CD4-positive, alpha-beta T cell treated with Interleukin-1 beta for 1 hour (primary cell): ENCODE results near the gene FOXG1.

ENCODE experiments used
- DNase-seq, 2 donors: peaks; one replicate each; pipeline ENCODE4 v3.0.0-alpha.2; 2020 to 2022

FOXG1 gene

DNA sequence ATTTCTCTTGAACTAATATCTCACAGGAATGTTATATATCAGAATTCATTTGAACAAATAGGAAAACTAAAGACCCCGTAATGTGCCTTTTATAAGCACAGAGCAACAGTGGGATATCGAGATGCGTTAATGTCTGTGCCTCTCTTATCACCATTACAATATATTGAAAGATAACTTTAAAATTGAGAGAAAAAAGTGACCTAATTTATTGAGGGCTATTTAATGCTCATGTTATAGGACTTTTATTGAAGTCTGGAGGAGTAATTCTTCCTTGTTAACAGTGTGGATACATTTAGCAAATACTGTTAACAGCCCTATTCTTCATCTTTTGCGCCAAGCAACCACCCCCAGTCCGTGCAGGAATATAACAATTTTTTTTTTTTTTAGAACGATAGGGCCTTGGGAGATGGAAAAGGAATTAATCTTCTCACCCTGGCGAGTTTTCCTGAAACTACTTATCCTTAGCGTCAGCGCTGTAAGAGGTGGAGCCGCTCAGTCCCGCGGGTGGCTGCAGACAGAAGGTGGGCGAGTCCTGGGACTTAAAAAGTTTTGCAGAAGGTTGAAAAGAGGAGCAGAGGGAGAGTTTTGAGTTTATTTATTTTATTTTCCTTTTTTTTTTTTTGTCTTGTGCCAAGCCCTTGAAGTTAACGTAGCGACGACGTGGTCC, 11.0 kb downstream of the FOXG1 start:
- no peak for DNase-seq

DNA sequence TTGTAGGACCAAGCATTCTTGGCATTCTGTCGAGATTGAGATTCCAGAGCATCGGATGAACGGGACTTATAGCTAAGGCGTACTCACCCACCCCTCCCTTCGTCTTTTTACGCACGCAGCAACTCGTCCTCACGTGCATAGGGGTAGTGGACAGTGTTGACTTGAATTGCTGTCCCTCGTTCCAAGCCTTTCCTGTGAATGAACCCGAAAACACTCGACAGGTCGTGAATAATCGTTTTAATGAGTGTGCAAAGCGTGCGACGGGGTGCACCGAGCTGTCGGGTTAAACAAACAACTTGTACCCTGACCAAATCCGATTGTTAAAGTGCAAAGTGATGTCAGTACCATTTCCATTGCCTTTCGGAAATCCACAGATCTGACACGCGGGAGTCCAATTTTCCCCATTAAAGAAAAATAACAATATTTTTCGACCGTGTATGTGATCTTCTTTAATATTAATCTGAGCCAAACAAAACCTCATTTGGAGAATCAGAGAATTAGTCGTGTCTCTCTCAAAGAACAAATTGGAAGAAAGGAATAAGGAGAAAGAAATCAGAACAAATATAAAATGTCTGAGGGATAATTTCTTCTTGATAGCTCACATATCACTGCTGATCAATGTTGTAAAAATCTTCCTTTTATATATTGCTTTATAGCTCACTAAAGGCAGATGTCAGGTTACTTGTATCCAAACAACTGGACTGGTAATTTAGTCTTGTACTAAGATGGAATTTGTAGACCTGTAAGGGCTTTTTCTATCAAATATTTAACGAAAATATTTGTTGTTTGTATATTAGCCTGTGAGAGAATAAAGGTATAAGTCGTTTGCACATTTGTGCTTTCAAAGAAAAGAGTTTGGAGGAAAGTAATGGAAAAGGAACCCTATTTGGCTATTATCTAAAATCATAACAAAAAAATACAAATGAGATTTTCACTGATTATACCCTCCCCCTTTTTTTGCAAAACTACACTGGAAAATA, 11.8 kb downstream of the FOXG1 start:
- no peak for DNase-seq

DNA sequence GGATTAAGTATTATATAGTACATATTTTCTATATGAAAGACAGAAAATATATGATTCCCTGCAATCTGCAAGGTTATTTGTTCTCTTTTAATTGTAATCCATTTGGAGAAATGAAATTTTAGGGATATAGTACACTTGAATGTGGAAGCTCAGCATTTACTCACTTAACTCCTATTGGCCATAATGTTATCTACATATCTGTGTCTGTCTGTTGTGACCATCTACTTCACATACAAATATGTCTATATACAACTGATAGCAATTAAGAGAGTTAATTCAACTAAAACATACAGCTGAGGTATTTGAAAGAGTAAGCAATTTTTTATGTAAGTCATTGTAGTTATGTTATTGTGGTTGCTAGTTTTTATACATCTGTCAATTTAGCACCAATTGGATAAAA, 12.9 kb downstream of the FOXG1 start:
- DNase-seq, result no peak

DNA sequence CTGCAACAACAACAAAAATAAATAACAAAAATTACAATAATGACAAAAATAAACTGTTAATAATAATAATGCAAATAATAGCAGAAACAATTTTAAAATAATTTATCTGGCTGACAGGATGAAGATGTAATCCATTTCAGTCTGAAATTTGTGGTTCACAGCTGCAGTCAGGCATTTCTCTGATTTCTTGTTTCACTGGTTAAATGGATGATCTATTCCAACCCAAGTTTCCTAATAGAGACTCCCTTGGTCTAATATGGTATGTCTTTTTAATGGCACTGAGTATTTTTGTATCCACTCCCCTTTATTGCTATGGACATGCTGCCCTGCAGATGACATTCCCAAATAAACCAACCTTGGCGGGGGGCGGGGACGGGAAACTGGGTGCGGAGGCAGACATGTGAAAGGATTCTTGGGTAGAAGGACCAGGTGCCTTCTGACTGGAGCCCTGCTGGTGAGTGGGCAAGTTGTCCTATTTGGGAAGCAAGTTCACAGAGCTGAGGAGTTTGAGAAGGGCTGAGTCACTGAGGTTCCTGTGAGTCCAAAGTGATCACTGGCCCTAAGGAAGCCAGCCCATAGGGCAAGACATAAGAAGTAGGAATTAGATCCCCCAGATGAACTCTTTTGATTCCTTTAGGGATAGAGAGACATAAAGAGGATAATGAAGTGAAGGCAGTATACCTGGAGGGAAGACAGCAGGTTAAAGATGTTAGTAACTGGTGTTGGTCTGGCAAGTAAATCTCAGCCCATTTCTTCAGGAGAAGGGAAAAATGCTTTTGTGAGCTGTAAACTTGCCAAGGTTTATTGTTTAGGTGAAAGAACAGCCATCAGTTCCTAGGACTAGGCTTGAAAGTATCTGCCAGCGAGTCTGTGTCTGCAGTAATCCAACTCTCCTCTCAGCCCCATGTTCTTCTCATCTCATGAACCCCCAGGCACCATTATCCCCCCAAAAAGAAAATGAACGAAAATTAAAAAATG, 14.5 kb downstream of the FOXG1 start:
- DNase-seq, result no peak

DNA sequence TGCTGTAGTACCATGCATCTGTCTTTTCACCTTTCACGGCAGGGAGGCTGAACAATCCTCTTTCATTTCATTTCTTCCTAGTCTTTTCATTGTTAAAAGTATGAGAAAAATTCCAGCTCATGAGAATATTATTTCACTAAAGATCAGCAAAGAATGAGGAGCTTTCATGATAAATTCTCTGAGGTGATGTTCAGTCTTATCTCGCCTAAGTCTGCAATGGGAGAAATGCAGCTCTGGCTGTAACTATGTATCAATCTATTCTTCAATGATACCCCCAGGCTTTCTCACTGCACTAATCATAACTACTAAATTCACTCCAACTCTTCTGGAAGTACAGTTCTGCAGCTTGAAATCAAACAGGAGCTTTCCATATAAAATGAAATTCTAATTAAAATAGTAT, 15.7 kb downstream of the FOXG1 start:
- no peak for DNase-seq

DNA sequence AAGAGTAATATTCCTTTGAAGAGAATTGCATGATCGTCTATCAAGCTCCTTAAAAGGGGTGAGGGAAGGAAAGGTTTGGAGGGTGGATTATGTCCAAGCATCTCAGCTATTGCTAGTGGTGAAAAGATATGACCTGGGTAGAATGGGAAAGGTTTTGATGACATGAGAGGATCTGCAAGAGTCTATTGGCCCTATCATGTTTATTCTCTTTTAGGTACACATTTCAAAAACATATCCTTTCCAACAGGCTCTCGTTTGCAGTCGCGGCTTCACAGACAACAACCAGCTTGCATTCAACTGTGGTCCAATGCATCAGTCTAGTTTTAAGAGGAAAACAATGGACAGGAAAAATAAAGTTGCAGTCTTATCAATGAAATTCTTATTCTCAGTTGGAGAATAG, 17.1 kb downstream of the FOXG1 start:
- no peak for DNase-seq

DNA sequence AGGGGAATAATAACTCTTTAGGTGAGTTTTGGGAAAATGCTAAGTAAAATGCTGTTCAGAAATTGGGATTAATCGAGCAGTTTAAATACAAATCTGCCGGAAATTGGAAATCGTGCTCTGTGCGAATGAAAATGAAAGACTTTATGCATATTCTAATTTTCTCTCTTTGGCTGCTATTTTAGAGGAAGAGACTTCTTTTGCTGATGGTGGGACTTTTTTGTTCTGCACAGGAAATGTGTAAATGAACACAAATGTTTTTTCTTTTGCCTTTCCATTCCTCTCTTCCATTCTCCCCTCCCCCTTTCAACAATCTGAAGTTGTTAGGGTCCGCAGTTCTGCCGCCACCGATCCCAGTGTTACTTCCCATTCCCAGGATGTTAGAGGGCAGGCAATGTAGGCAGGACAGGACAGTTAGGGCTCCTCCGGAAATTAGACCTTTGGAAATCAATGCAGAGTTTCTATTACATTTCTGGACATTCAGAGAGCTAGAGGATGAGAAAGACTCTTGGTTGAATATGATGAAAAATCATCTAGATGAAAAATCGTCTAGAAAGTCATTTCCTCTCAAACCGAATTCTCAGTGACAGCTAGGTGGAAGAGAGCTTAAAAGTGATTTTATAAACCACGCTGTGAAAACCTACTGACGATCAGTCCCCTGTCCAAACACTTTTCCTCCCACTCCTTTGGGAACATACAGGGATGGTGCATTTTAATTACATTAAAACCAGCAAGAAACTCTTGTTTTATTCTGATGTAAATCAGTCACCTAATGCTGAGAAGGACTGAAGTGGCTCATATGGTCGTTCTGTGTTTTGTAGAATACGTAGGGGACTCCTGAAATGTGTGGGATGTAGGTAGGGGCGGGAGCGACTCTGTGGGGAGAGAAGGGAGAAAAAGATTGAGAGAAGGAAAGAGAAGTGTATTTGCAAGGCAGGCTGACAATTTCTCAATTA, 17.8 kb downstream of the FOXG1 start:
- DNase-seq, result no peak

DNA sequence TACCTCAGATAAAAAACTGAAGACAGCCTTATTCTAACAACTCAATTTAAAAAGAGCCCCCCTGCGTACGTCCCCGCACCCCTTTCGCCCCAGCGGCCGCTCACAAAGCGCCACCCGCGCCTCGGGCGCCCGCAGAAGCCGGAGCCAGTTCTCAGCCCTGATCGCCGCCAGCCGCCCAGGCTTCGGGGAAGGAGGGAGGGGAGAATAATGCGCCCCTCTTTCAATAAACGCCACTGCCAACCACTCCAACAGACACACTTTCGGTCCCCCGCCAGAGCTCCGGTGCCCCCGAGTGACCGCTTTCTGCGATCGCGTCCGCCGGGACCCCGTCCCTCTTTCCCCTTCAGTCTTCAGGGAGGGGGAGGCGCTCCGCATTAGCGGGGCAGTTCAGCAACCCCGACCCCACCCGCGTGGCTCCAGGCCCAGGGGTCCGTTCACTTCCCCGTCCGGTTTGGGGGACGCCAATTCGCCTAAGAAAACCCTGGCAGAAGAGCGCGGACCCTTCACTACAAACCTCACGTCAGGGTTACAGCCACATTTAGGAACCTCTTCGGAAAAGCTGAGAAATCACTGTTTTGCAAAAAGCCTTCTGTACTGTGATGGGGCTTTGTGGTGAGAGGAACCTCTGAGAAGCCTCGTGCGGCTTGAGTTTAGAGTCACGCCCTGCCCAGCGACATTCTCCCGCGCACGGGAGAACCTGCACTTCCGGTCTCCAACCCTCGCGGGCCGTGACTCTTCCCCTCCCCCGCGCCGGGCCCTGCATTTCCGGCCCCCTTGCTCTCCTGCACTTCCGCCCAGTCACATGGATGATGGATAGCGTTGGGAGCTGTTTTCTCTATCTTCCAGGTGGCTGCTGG, 18.7 kb downstream of the FOXG1 start:
- no peak for DNase-seq

DNA sequence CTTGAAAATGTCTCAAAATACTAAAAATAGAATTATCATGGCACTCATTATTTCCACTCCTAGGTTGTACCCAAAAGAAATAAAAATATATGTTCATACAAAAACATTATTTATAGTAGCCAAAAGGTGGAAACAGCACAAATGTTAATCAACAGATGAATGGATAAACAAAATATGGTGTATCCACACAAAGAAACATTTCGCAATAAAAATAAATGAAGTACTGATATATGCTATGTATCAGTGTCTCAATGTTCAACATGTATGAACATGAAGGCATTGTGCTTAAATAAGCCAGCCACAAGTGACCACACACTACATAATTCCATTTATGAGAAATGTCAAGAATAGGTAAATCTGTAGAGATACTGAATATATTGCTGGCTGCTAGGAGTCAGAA, 40.9 kb downstream of the FOXG1 start:
- DNase-seq, result no peak

DNA sequence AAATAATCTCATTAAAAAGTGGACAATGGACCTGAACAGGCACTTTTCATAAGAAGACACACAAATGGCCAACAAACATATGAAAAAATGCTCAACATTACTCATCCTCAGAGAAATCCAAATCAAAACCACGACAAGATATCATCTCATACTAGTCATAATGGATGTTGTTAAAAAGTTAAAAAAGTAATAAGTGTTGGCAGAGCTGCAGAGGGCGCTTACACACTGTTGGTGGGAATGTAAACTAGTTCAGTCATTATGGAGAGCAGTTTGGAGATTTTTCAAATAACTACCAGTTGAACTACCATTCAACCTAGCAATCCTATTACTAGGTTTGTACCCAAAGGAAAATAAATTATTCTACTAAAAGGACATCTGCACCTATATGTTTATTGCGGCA, 47.2 kb downstream of the FOXG1 start:
- no peak for DNase-seq
